ENCODE measurements around the gene CGREF1.
"Not testable (repeated sequence)": the region's sequence is repeated elsewhere in the genome, so short reads cannot be mapped to it uniquely, and the experiment has no call there.

CGREF1 gene

DNA sequence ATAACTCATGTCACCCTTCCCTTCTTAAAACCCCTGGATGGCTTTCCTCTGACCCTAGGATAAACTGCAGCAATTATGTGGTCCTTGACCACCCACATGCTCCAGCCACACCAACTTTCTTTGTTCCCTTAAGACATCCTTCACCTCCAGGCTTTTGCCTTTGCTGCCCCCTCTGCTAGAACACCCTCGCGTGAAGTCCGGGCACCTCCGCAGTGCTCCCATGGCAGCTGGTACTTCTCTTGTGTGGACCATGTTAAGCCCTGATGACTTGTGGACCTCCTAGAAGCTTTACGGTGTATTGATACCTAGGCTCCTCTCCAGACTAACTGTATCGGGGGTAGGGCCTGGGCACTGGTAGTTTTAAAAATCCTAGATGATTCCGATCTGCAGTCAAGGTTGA lies 3.9 kb upstream of the CGREF1 start:
- no peak for DNase-seq
- in situ Hi-C loops (cut with HindIII; ENCODE audit: low pct_ligation_motif_present, low pct_unique_long_range_greater_than_20kb, low sequenced_read_pairs), result no loop called here

DNA sequence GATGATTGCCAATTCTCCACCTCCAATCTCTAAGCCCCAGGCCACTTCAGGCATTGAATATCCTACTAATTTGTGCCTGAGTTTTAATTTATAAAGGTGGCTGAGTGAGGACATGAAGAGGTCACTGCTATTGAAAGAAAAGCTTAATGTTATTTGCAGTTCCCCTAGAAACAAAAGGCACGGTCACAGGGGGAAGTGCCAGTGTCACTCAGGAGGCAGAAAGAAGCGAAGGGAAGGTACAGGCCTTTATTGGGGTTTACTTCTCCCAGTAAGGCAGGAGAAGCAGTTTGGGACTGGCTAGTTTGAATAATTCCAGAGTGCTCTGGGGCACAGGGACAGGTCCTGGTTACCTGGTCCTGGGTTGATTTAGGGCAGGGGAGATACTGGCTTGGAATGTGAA lies 3.0 kb upstream of the CGREF1 start:
- DNase-seq, result no peak
- in situ Hi-C loops (cut with HindIII; ENCODE audit: low pct_ligation_motif_present, low pct_unique_long_range_greater_than_20kb, low sequenced_read_pairs), result no loop called here

- in situ Hi-C loops (cut with HindIII; ENCODE audit: low pct_ligation_motif_present, low pct_unique_long_range_greater_than_20kb, low sequenced_read_pairs); DNase-seq: not testable (repeated sequence)
These were observed 372 bp upstream of the CGREF1 start for GRCh38 chr2:27119330-27119670.

DNA sequence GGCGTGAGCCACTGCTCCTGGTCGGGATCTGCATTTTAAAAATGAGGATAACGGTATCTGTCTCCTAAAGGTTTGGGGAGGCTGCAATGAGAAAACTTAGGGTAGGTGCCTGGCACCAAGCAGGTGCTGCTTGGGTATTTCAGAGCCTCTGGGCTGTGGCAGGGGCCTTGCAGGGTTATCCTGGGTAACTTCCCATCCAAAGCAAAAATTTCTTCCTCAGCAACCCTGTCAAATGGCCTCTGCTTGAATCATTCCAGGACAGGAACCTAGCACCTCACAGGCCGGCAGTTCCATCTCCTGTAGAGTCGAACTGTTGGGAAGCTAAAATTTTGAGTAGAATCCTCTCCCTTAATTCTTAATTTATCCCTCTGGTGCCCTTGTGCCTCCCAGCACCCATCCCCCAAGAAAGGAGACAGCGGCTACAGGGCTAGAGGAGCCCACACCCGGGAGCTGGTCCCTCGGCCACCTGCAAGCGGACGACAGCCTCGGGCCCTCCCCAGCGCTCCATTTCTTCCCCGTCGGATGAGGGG lies 868 bp downstream of the CGREF1 start:
- no peak for DNase-seq
- in situ Hi-C loops (cut with HindIII; ENCODE audit: low pct_ligation_motif_present, low pct_unique_long_range_greater_than_20kb, low sequenced_read_pairs), result no loop called here

- no peak for DNase-seq
- in situ Hi-C loops (cut with HindIII; ENCODE audit: low pct_ligation_motif_present, low pct_unique_long_range_greater_than_20kb, low sequenced_read_pairs), result no loop called here
These were observed 3.4 kb downstream of the CGREF1 start for GRCh38 chr2:27115519-27115918.

GRCh38 chr2:27111392-27112078 lies 7.4 kb downstream of the CGREF1 start:
- DNase-seq; in situ Hi-C loops (cut with HindIII; ENCODE audit: low pct_ligation_motif_present, low pct_unique_long_range_greater_than_20kb, low sequenced_read_pairs): not testable (repeated sequence)

DNA sequence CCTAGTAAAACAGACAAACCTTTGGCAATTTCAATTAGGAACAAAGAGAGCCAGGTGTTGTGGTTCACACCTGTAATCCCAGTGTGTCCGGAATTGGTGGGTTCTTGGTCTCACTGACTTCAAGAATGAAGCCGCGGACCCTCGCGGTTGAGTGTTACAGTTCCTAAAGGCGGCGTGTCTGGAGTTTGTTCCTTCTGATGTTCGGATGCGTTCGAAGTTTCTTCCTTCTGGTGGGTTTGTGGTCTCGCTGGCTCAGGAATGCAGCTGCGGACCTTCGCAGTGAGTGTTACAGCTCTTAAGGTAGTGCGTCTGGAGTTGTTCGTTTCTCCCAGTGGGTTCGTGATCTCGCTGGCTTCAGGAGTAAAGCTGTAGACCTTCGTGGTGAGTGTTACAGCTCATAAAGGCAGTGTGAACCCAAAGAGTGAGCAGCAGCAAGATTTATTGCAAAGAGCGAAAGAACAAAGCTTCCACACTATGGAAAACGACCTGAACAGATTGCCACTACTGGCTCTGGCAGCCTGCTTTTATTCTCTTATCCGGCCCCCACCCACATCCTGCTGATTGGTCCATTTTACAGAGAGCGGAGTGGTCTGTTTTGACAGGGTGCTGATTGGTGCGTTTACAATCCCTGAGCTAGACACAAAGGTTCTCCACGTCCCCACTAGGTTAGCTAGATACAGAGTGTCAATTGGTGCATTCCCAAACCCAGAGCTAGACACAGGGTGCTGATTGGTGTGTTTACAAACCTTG lies 8.2 kb downstream of the CGREF1 start:
- in situ Hi-C loops (cut with HindIII; ENCODE audit: low pct_ligation_motif_present, low pct_unique_long_range_greater_than_20kb, low sequenced_read_pairs); DNase-seq: not testable (repeated sequence)

GRCh38 chr2:27109083-27109482 lies 9.8 kb downstream of the CGREF1 start:
- DNase-seq, result no peak
- in situ Hi-C loops (cut with HindIII; ENCODE audit: low pct_ligation_motif_present, low pct_unique_long_range_greater_than_20kb, low sequenced_read_pairs), result no loop called here

GRCh38 chr2:27108221-27108620 lies 10.7 kb downstream of the CGREF1 start:
- in situ Hi-C loops (cut with HindIII; ENCODE audit: low pct_ligation_motif_present, low pct_unique_long_range_greater_than_20kb, low sequenced_read_pairs), result no loop called here

GRCh38 chr2:27105981-27106380 lies 12.9 kb downstream of the CGREF1 start:
- no peak for DNase-seq
- in situ Hi-C loops (cut with HindIII; ENCODE audit: low pct_ligation_motif_present, low pct_unique_long_range_greater_than_20kb, low sequenced_read_pairs), result no loop called here

More at GRCh38 chr2:27108221-27108620, 10.7 kb downstream of the CGREF1 start:
- DNase-seq, result no peak

DNA sequence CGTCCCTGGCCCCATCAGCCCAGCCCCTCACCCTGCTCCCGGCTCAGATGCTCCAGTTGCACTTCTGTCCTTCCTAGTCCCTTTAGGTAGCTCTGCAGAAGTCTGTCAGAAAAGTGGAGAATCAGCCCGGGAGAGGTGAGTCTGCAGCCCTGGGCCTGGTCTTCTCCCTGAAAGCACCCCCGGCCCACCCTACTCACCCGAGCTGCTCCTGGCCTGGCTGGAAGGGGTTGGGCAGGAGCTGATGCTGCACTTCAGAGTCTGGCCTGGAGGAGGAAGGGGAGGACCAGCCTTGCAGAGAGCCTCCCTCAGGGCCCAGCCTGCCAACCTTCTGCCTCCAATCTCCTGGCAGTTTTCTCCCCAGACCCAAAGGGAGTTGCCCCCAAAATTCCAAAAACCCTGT lies 16.6 kb downstream of the CGREF1 start:
- in situ Hi-C loops (cut with HindIII; ENCODE audit: low pct_ligation_motif_present, low pct_unique_long_range_greater_than_20kb, low sequenced_read_pairs), result no loop called here

GRCh38 chr2:27100036-27100435 lies 18.9 kb downstream of the CGREF1 start:
- DNase-seq, result no peak
- in situ Hi-C loops (cut with HindIII; ENCODE audit: low pct_ligation_motif_present, low pct_unique_long_range_greater_than_20kb, low sequenced_read_pairs), result no loop called here

More for the DNA sequence above, 16.6 kb downstream of the CGREF1 start:
- no peak for DNase-seq

DNA sequence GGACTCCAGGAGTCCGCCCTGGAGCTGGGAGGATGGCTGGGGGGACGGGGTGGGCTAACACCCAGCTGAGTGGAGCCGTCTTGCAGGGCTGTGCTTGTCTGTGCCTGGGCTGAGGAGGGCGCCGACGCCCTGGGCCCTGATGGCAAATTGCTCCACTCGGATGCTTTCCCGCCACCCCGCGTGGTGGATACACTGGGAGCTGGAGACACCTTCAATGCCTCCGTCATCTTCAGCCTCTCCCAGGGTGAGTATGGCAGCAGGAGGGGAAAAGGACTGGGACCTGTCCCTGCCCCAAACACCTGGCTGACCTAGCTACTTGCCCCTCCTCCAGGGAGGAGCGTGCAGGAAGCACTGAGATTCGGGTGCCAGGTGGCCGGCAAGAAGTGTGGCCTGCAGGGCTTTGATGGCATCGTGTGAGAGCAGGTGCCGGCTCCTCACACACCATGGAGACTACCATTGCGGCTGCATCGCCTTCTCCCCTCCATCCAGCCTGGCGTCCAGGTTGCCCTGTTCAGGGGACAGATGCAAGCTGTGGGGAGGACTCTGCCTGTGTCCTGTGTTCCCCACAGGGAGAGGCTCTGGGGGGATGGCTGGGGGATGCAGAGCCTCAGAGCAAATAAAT lies 19.5 kb downstream of the CGREF1 start:
- no peak for DNase-seq
- in situ Hi-C loops (cut with HindIII; ENCODE audit: low pct_ligation_motif_present, low pct_unique_long_range_greater_than_20kb, low sequenced_read_pairs), result no loop called here

GRCh38 chr2:27097341-27097740 lies 21.6 kb downstream of the CGREF1 start:
- DNase-seq, result no peak
- in situ Hi-C loops (cut with HindIII; ENCODE audit: low pct_ligation_motif_present, low pct_unique_long_range_greater_than_20kb, low sequenced_read_pairs), result no loop called here

- in situ Hi-C loops (cut with HindIII; ENCODE audit: low pct_ligation_motif_present, low pct_unique_long_range_greater_than_20kb, low sequenced_read_pairs), result no loop called here
- DNase-seq, result no peak
These were observed 22.1 kb downstream of the CGREF1 start for GRCh38 chr2:27096748-27097297.

GRCh38 chr2:27095745-27096651 lies 22.9 kb downstream of the CGREF1 start:
- in situ Hi-C loops (cut with HindIII; ENCODE audit: low pct_ligation_motif_present, low pct_unique_long_range_greater_than_20kb, low sequenced_read_pairs), result no loop called here
- DNase-seq, result no peak

- in situ Hi-C loops (cut with HindIII; ENCODE audit: low pct_ligation_motif_present, low pct_unique_long_range_greater_than_20kb, low sequenced_read_pairs), result no loop called here
These were observed 23.5 kb downstream of the CGREF1 start for GRCh38 chr2:27095427-27095744.

GRCh38 chr2:27094353-27094984 lies 24.5 kb downstream of the CGREF1 start:
- no peak for DNase-seq
- in situ Hi-C loops (cut with HindIII; ENCODE audit: low pct_ligation_motif_present, low pct_unique_long_range_greater_than_20kb, low sequenced_read_pairs), result no loop called here

More at GRCh38 chr2:27095427-27095744, 23.5 kb downstream of the CGREF1 start:
- DNase-seq, result no peak
